ENCODE results near the gene LTO1.

DNA sequence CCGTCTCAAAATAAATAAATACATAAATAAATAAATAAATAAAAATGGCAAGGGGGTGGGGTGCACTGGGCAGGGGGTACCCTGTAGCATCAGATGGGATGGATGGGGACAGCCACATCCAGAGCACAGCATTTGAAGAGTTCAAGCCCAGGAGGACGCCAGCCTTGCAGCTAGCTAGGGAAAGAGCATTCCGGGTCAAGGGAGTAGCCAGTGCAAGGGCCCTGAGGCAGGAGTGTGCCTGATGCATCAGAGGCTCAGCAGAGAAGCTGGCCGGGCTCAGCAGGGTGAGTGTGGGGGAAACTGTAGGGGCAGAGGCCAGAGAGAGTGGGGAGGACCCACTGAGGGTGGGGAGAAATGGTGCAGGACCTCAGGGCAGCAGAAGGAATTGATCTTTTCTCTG lies 57.9 kb downstream of the LTO1 start:
- TF ChIP-seq, protein P1, sequence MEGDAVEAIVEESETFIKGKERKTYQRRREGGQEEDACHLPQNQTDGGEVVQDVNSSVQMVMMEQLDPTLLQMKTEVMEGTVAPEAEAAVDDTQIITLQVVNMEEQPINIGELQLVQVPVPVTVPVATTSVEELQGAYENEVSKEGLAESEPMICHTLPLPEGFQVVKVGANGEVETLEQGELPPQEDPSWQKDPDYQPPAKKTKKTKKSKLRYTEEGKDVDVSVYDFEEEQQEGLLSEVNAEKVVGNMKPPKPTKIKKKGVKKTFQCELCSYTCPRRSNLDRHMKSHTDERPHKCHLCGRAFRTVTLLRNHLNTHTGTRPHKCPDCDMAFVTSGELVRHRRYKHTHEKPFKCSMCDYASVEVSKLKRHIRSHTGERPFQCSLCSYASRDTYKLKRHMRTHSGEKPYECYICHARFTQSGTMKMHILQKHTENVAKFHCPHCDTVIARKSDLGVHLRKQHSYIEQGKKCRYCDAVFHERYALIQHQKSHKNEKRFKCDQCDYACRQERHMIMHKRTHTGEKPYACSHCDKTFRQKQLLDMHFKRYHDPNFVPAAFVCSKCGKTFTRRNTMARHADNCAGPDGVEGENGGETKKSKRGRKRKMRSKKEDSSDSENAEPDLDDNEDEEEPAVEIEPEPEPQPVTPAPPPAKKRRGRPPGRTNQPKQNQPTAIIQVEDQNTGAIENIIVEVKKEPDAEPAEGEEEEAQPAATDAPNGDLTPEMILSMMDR (IDR thresholded peaks at IDR 0.05 in 8 of 11, conservative IDR thresholded peaks at IDR 0.05 in 3 of 11), result no peak
- no peak for TF ChIP-seq POLR2A (IDR thresholded peaks at IDR 0.05)

All from spleen (tissue), 7 donors.